22Rv1 (cell line): ENCODE results near the gene THSD4.

ENCODE experiments used
- H3K27ac ChIP-seq: fragments of 450-650 bp; 2 replicates; pipeline ENCODE4 v1.5.1; 2017
- CTCF ChIP-seq: fragments of 450-650 bp; IDR thresholded peaks from 2 replicates; pipeline ENCODE4 v1.5.1; 2017; ENCODE audit warnings: mild to moderate bottlenecking
- ZFX ChIP-seq: fragments of 450-650 bp; IDR thresholded peaks from 2 replicates; pipeline ENCODE4 v1.6.1; 2017; ENCODE audit warnings: antibody characterized with exemption, borderline replicate concordance

The THSD4 gene

GRCh38 chr15:71573599-71573998, 458.3 kb downstream of the THSD4 start:
- TF ChIP-seq ZFX, result no peak
- no peak for TF ChIP-seq CTCF
- H3K27ac ChIP-seq, result no peak overlapping the region

- H3K27ac ChIP-seq, result no peak overlapping the region
- peak; percentile 68 for TF ChIP-seq CTCF
- no peak for TF ChIP-seq ZFX
These were observed 460.3 kb downstream of the THSD4 start for GRCh38 chr15:71575474-71576045.

GRCh38 chr15:71577071-71577470, 461.8 kb downstream of the THSD4 start:
- H3K27ac ChIP-seq, result no peak overlapping the region
- TF ChIP-seq ZFX (no peak), CTCF (no peak)

GRCh38 chr15:71581398-71581930, 466.2 kb downstream of the THSD4 start:
- TF ChIP-seq ZFX (no peak), CTCF (no peak)

GRCh38 chr15:71585159-71585558, 469.9 kb downstream of the THSD4 start:
- no peak overlapping the region for H3K27ac ChIP-seq
- TF ChIP-seq CTCF, result no peak
- TF ChIP-seq ZFX, result no peak

More at GRCh38 chr15:71581398-71581930, 466.2 kb downstream of the THSD4 start:
- no peak overlapping the region for H3K27ac ChIP-seq

GRCh38 chr15:71586463-71586862, 471.2 kb downstream of the THSD4 start:
- no peak overlapping the region for H3K27ac ChIP-seq
- TF ChIP-seq CTCF (no peak), ZFX (no peak)

- no peak overlapping the region for H3K27ac ChIP-seq
- TF ChIP-seq CTCF (no peak), ZFX (no peak)
These were observed 473.5 kb downstream of the THSD4 start for GRCh38 chr15:71588746-71589145.
